OCI-LY1 (cell line): ENCODE data around the gene SOX10.
A peak's percentile ranks its signal among the peaks of the same experiment; 100 is the strongest.
"Not testable (repeated sequence)": the region's sequence is repeated elsewhere in the genome, so short reads cannot be mapped to it uniquely, and the experiment has no call there.

Experiments
- H2AFZ ChIP-seq: fragments of 200-600 bp; sonication (generic), shearing (Covaris generic); 2 replicates; pipeline ENCODE4 v1.6.0; 2014; ENCODE audit warnings: antibody characterized with exemption, mild to moderate bottlenecking, low read length
- H3F3A ChIP-seq: fragments of 200-600 bp; sonication (generic), shearing (Covaris generic); 2 replicates; pipeline ENCODE4 v1.6.0; 2014; ENCODE audit warnings: mild to moderate bottlenecking, antibody characterized with exemption, low read length, moderate library complexity; ENCODE audit not compliant: insufficient read depth
- H3K27ac ChIP-seq: fragments of 200-600 bp; sonication (generic); 2 replicates; pipeline ENCODE4 v1.5.1; 2014; ENCODE audit warnings: low read length, mixed run types, mild to moderate bottlenecking, low read depth; ENCODE audit not compliant: poor library complexity, severe bottlenecking
- H3K27me3 ChIP-seq: fragments of 200-600 bp; sonication (generic); 2 replicates; pipeline ENCODE4 v1.6.0; 2014; ENCODE audit warnings: antibody characterized with exemption, mild to moderate bottlenecking, low read length, moderate library complexity; ENCODE audit not compliant: insufficient read depth
- H3K36me3 ChIP-seq: fragments of 200-600 bp; sonication (generic); 2 replicates; pipeline ENCODE4 v1.6.1; 2014; ENCODE audit warnings: mild to moderate bottlenecking, antibody characterized with exemption, low read length, moderate library complexity, mixed read lengths; ENCODE audit not compliant: insufficient read depth
- H3K4me1 ChIP-seq: fragments of 200-600 bp; sonication (generic); 2 replicates; pipeline ENCODE4 v1.5.1; 2014; ENCODE audit warnings: mild to moderate bottlenecking, low read length, moderate library complexity; ENCODE audit not compliant: insufficient read depth, severe bottlenecking
- H3K4me2 ChIP-seq: fragments of 200-600 bp; sonication (generic), shearing (Covaris generic); 2 replicates; pipeline ENCODE4 v1.6.1; 2014; ENCODE audit warnings: low read length
- H3K4me3 ChIP-seq: fragments of 200-600 bp; sonication (generic); 2 replicates; pipeline ENCODE4 v1.5.1; 2014; ENCODE audit warnings: low read length, low read depth, mild to moderate bottlenecking, mixed read lengths; ENCODE audit not compliant: poor library complexity, severe bottlenecking
- H3K79me2 ChIP-seq: fragments of 200-600 bp; shearing (Covaris generic); 2 replicates; pipeline ENCODE4 v1.6.1; 2016; ENCODE audit warnings: mixed run types, low read length, mixed read lengths; ENCODE audit not compliant: insufficient read depth
- H3K9ac ChIP-seq: fragments of 200-600 bp; sonication (generic), shearing (Covaris generic); 2 replicates; pipeline ENCODE4 v1.6.1; 2014; ENCODE audit warnings: mild to moderate bottlenecking, low read length, mixed read lengths
- H3K9me2 ChIP-seq: fragments of 200-600 bp; sonication (generic), shearing (Covaris generic); 2 replicates; pipeline ENCODE4 v1.6.1; 2014; ENCODE audit warnings: low read depth, mild to moderate bottlenecking, low read length, mixed read lengths
- H3K9me3 ChIP-seq: fragments of 200-600 bp; shearing (Covaris generic); 2 replicates; pipeline ENCODE4 v1.6.1; 2014; ENCODE audit warnings: low read length, mixed read lengths
- H4K20me1 ChIP-seq: fragments of 200-600 bp; sonication (generic), shearing (Covaris generic); 2 replicates; pipeline ENCODE4 v1.6.0; 2016; ENCODE audit warnings: mild to moderate bottlenecking, low read length; ENCODE audit not compliant: insufficient read depth
- CTCF ChIP-seq: fragments of 200-600 bp; sonication (generic), shearing (Covaris generic); IDR thresholded peaks from 2 replicates; pipeline ENCODE4 v1.5.1; 2017; ENCODE audit warnings: mild to moderate bottlenecking, antibody characterized with exemption, low read length, moderate library complexity, mixed read lengths
- EZH2 ChIP-seq: fragments of 200-600 bp; sonication (generic), shearing (Covaris generic); IDR thresholded peaks from 2 replicates; pipeline ENCODE4 v1.8.0; 2017; ENCODE audit warnings: borderline replicate concordance, mixed run types, mild to moderate bottlenecking, antibody characterized with exemption, low read length, moderate library complexity, mixed read lengths

The SOX10 gene

GRCh38 chr22:37953437-37954179 is 30.7 kb downstream of the SOX10 start, which contains the start of the genes C22orf23 and POLR2F:
TSS of gene C22orf23 (minus strand) at chr22:37953601. CDS start at chr22:37953149, 452 bp downstream.
TSS of gene POLR2F (plus strand) at chr22:37953699. CDS start at chr22:37953788, 89 bp downstream.
- Histone ChIP-seq H3K36me3 (peaks cover 20% of the 10 kb centered on the region), H2AFZ (no peak within 1 kb of the TSS), H3K4me1 (peaks cover 20% of the 10 kb centered on the region), H3K9me2 (no peaks in the 10 kb centered on the region), H3K4me2 (peak within 1 kb of the TSS; percentile 79), H4K20me1 (no peaks in the 10 kb centered on the region), H3K79me2 (peaks cover 11% of the 10 kb centered on the region), H3K9ac (peak within 1 kb of the TSS; percentile 92), H3K4me3 (peak within 1 kb of the TSS; percentile 95), H3K27me3 (no peaks in the 10 kb centered on the region), H3K9me3 (no peaks in the 10 kb centered on the region), H3K27ac (no peak within 1 kb of the TSS), H3F3A (no peaks in the 10 kb centered on the region)
- TF ChIP-seq EZH2 (no peak), CTCF (no peak)

DNA sequence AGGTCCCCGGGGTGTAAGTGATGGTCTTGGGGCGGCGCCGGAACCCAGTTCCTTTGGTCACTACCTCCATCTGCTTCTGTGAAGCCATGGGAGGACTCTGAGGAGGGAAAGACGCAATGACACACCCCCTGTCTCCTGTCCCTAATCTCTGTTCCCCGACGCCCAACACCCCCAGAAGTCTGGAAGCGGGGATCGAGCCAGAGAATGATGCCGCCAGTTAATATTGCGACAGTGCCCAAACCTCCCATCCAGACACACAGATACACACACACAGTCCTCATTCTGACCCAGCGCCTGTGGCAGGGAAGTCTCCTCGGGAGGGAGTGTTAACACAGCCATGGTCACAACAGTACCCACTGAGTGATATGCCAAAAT is 31.3 kb downstream of the SOX10 start:
- Histone ChIP-seq H3K36me3 (peaks cover 16% of the 10 kb centered on the region), H3K9me3 (no peaks in the 10 kb centered on the region), H3K27ac (no peak overlapping the region), H3F3A (no peaks in the 10 kb centered on the region), H3K9me2 (no peaks in the 10 kb centered on the region), H3K9ac (peak overlapping the region; percentile 92; the same call in 1 of the 2 replicates), H3K79me2 (peaks cover 11% of the 10 kb centered on the region), H3K4me1 (peaks cover 20% of the 10 kb centered on the region), H3K27me3 (no peaks in the 10 kb centered on the region), H3K4me3 (peak overlapping the region; percentile 95), H2AFZ (no peak overlapping the region), H4K20me1 (no peaks in the 10 kb centered on the region), H3K4me2 (peak overlapping the region; percentile 79)
- TF ChIP-seq EZH2 (no peak), CTCF (no peak)

DNA sequence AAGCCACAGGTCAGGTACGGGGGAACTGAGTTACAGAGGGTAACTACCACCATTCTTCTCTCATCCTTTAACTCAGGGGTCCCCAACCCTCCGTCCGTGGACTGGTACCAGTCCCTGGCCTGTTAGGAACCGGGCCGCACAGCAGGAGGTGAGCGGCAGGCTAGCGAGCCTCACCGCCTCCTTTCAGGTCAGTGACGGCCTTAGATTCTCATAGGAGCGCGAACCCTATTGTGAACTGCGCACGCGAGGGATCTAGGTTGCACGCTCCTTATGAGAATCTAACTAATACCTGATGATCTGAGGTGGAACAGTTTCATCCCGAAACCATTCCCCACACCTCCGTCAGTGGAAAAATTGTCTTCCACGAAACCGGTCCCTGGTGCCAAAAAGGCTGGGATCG is 31.7 kb downstream of the SOX10 start:
- peak overlapping the region; percentile 95 for H3K4me3 ChIP-seq
- H3K9me3 ChIP-seq, H3F3A ChIP-seq, H2AFZ ChIP-seq, H4K20me1 ChIP-seq, H3K9me2 ChIP-seq, H3K27me3 ChIP-seq, H3K27ac ChIP-seq: not testable (repeated sequence)
- peaks cover 20% of the 10 kb centered on the region for H3K4me1 ChIP-seq
- H3K36me3 ChIP-seq = peaks cover 13% of the 10 kb centered on the region
- H3K9ac ChIP-seq = peak overlapping the region; percentile 92; the same call in 1 of the 2 replicates
- H3K79me2 ChIP-seq = peaks cover 11% of the 10 kb centered on the region
- peak overlapping the region; percentile 79 for H3K4me2 ChIP-seq

DNA sequence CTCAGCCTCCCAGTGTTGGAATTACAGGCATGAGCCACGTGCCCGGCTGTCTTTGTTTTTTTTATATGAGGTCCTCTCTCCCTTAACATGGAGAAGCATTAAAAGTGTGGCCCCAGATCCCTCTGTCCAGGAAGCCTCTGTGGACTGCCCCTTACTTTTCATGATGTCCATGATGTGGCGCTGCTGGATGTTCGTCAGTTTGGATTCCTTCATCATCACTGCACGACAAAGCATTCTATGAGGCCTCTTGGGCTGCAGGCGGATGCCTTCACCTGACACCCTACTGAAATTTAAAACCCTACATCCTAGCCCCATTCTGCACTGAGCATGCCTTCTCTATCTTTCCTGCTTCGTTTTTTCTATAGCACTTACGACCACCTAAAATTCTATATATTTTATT is 33.0 kb downstream of the SOX10 start:
- Histone ChIP-seq H3K27me3 (no peaks in the 10 kb centered on the region), H3K36me3 (no peaks in the 10 kb centered on the region), H3K27ac (no peak overlapping the region), H3K9ac (no peak overlapping the region), H2AFZ (no peak overlapping the region), H3K79me2 (peaks cover 11% of the 10 kb centered on the region), H3K4me1 (peaks cover 20% of the 10 kb centered on the region), H3K9me3 (no peaks in the 10 kb centered on the region), H3K4me2 (no peak overlapping the region), H4K20me1 (no peaks in the 10 kb centered on the region), H3K4me3 (no peak overlapping the region), H3K9me2 (no peaks in the 10 kb centered on the region), H3F3A (no peaks in the 10 kb centered on the region)
- TF ChIP-seq CTCF (no peak), EZH2 (no peak)

DNA sequence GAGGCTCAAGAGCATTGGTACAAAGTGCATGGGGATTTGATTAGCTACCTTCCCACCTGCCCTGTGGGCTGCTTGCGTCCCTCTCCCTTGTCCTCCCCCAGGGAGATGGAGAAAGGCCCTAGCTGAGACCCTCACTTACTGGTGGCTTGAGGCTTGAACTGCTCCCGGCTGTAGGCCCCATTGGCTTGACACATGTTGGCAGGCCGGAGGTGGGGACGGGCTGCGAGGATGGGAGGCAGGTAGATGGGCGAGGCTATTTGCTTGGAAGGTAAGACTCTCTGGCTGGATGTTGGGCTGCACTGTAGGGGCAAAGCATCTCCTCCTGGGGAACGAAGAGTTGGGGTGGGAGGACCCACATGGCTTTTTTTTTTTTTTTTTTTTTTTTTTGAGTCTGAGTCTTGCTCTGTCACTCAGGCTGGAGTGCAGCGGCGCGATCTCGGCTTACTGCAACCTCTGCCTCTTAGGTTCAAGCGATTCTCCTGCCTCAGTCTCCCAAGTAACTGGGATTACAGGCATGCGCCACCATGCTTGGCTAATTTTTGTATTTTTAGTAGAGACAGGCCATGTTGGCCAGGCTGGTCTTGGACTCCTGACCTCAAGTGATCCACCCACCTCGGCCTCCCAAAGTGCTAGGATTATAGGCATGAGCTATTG is 37.1 kb downstream of the SOX10 start:
- H3K9me2 ChIP-seq, H3K4me3 ChIP-seq, H3K4me1 ChIP-seq, H2AFZ ChIP-seq, H3K27me3 ChIP-seq, H3K9me3 ChIP-seq, H3K79me2 ChIP-seq, H3K9ac ChIP-seq, H3F3A ChIP-seq, H3K27ac ChIP-seq, H3K4me2 ChIP-seq, H3K36me3 ChIP-seq, H4K20me1 ChIP-seq: not testable (repeated sequence)
